Esophagus muscularis mucosa (tissue), 4 donors: ENCODE results near the gene CACNA1E. TPM values are rescaled to one million over a fixed set of nuclear protein-coding genes. Genes with fewer than 3 reads are reported as not detected.

ENCODE experiments used
- DNase-seq: peaks from one replicate; pipeline ENCODE4 v3.0.0-alpha.2; 2017; ENCODE audit errors: extremely low spot score
- H3K27ac ChIP-seq, 4 donors: fragments of 200-600 bp; sonication (generic); replicated peaks in 1 of 4; 1 replicate in 3 of 4; 2 replicates in 1 of 4; pipeline ENCODE4 v1.5.1; 2016 to 2019; ENCODE audit warnings: mild to moderate bottlenecking in 1 of 4
- H3K27me3 ChIP-seq, 4 donors: fragments of 200-600 bp; sonication (generic); one replicate each; pipeline versions ENCODE4 v1.5.1 to v1.6.0; 2016 to 2019
- H3K36me3 ChIP-seq, 4 donors: fragments of 200-600 bp; sonication (generic); one replicate each; pipeline ENCODE4 v1.5.1; 2016 to 2019
- H3K4me1 ChIP-seq, 4 donors: fragments of 200-600 bp; sonication (generic); one replicate each; pipeline ENCODE4 v1.5.1; 2016 to 2019
- H3K4me3 ChIP-seq, 4 donors: fragments of 200-600 bp; sonication (generic); 1 replicate in 2 of 4; 2 replicates in 2 of 4; pipeline ENCODE4 v1.5.1; 2016 to 2019; ENCODE audit warnings: mild to moderate bottlenecking in 4 of 4, moderate library complexity in 1 of 4
- H3K9me3 ChIP-seq, 4 donors: fragments of 200-600 bp; sonication (generic); 1 replicate in 3 of 4; 2 replicates in 1 of 4; pipeline ENCODE4 v1.5.1; 2016 to 2019
- EP300 ChIP-seq: sonication (generic); formaldehyde crosslinking; IDR thresholded peaks from one replicate; pipeline ENCODE4 v1.6.1; 2017; ENCODE audit warnings: antibody characterized with exemption
- POLR2A ChIP-seq: fragments of 450-650 bp; IDR thresholded peaks from one replicate; pipeline ENCODE4 v1.6.1; 2017; ENCODE audit warnings: antibody characterized with exemption, moderate library complexity, mild to moderate bottlenecking, low read depth
- POLR2AphosphoS5 ChIP-seq, 2 donors: sonication (generic); formaldehyde crosslinking; IDR thresholded peaks; one replicate each; pipeline ENCODE4 v1.6.1; 2017; ENCODE audit warnings: antibody characterized with exemption in 2 of 2
- WGBS: methylation state at CpG from one replicate; pipeline ENCODE4 v1.1.5; 2018; 5-methylcytosine and 5-hydroxymethylcytosine counted together
- intact Hi-C: fragments of 100-400 bp; cut with DNase I; formaldehyde crosslinking; loops from one replicate; pipeline ENCODE4 v1.15.1; 2023
- total RNA-seq, 4 donors: library from RNA; depleted of rRNA; stranded (reverse); fragments of >200 nt; gene quantifications; one replicate each; pipeline versions ENCODE4 v1.1.0 to v1.2.1, GENCODE V29; 2016
- TF ChIP-seq, protein P1 (sequence below), 3 experiments: fragments of 200-600 bp in 2 of 3; fragments of 450-650 bp in 1 of 3; sonication (generic) in 2 of 3; IDR thresholded peaks; one replicate each; pipeline ENCODE4 v1.5.1; 2017 to 2019; ENCODE audit warnings: antibody characterized with exemption in 3 of 3, mild to moderate bottlenecking in 2 of 3, moderate library complexity in 1 of 3

Gene CACNA1E
- total RNA-seq, 4 donors from 2014 or later, result under 0.01 to 0.66 (median 0.25) TPM

DNA sequence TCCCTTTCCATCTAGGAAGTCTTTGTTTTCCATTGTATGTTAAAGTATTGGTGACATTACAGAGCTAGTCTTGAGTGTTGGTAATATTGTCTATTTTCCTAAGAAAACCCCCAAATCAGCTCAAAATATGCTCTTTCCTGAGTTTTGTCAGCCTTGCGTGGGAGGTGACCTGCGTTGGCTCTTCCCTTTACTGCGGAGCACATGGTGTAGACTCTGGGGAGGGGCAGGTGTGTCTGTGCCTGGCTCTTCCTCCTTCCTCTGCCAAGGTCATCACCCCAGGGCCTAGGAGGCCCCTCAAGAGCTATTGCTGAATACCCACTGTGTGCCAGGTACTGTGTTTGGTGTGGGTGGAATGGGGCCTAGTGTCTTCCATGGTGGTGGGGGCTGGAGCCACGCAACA lies 33.4 kb downstream of the CACNA1E start:
- H3K27ac ChIP-seq, result no peak overlapping the region
- 90% methylated on average over 4 of the region's 4 CpGs for WGBS
- no peaks in the 10 kb centered on the region for H3K4me1 ChIP-seq
- H3K9me3 ChIP-seq, result no peaks in the 10 kb centered on the region
- DNase-seq, result no peak
- no peak overlapping the region for H3K4me3 ChIP-seq
- intact Hi-C loops, result no loop called here
- H3K27me3 ChIP-seq, result no peaks in the 10 kb centered on the region
- no peak for TF ChIP-seq EP300
- TF ChIP-seq, protein P1, sequence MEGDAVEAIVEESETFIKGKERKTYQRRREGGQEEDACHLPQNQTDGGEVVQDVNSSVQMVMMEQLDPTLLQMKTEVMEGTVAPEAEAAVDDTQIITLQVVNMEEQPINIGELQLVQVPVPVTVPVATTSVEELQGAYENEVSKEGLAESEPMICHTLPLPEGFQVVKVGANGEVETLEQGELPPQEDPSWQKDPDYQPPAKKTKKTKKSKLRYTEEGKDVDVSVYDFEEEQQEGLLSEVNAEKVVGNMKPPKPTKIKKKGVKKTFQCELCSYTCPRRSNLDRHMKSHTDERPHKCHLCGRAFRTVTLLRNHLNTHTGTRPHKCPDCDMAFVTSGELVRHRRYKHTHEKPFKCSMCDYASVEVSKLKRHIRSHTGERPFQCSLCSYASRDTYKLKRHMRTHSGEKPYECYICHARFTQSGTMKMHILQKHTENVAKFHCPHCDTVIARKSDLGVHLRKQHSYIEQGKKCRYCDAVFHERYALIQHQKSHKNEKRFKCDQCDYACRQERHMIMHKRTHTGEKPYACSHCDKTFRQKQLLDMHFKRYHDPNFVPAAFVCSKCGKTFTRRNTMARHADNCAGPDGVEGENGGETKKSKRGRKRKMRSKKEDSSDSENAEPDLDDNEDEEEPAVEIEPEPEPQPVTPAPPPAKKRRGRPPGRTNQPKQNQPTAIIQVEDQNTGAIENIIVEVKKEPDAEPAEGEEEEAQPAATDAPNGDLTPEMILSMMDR (IDR thresholded peaks at IDR 0.05), result no peak
- TF ChIP-seq POLR2A, result no peak
- no peak for TF ChIP-seq POLR2AphosphoS5 (IDR thresholded peaks at IDR 0.05)
- no peaks in the 10 kb centered on the region for H3K36me3 ChIP-seq

DNA sequence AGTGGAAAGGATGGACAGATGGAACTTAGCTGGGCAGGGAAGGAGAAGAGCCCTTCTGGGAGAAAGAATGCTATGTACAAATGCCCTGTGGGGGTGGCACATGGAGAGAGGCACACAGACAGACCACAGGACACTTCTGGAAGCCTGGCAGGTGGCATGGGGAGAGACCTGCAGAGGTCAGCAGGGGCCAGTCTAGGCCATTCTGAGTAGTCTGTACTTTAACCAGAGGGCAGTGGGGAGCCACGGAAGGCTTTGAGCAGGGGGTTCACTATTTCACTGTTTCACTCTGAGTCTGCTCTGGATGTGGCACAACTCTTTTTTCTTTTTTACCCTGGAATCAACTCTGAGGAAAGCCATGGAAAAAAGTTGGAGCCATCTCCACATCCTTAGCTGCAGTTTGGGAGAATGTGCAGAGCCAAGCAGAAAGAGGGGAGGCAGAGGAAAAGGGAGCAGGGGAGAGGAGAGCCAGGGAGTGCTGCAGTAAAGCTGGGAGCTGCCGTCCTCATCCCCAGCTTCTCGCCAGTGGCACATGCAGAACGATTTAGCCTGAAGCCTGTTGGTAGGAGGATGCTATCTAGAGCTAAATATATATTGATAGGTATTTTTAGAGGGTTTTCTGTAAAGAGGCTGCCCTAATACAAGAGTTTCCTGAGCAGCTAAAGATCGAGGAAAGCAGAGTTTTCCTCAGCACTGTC lies 34.0 kb downstream of the CACNA1E start:
- intact Hi-C loops, result no loop called here
- no peak for TF ChIP-seq POLR2AphosphoS5 (IDR thresholded peaks at IDR 0.05)
- no peak for TF ChIP-seq EP300
- TF ChIP-seq, protein P1 (IDR thresholded peaks at IDR 0.05), result no peak
- no peak for TF ChIP-seq POLR2A
- no peak for DNase-seq
- Histone ChIP-seq H3K4me1 (no peaks in the 10 kb centered on the region), H3K9me3 (no peaks in the 10 kb centered on the region), H3K27me3 (no peaks in the 10 kb centered on the region), H3K27ac (no peak overlapping the region), H3K4me3 (no peak overlapping the region), H3K36me3 (no peaks in the 10 kb centered on the region)
- WGBS, result 71% methylated on average over 5 of the region's 5 CpGs

DNA sequence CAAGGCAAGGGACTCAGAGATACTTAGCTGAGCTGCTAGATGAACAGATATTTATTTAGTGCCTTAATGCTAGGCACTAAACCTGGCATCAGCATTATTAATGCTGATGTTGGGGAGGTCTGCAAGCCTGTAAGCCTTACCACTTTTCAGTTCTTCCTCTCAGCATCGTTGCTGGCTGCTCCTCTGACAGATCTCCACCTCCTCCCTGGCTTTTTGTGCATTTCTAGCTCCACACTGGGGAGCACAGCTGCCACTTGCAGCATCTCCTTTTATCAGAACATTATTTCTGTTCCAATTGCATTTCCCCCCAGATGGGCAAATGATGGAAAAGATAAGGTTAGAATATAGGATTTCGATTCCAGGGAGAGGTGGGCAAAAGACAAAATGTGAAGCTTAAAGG lies 34.8 kb downstream of the CACNA1E start:
- Histone ChIP-seq H3K27me3 (no peaks in the 10 kb centered on the region), H3K36me3 (no peaks in the 10 kb centered on the region), H3K4me3 (no peak overlapping the region), H3K27ac (no peak overlapping the region), H3K9me3 (no peaks in the 10 kb centered on the region), H3K4me1 (no peaks in the 10 kb centered on the region)
- intact Hi-C loops, result no loop called here
- no peak for DNase-seq
- 76% methylated on average over 2 of the region's 2 CpGs for WGBS
- no peak for TF ChIP-seq POLR2A
- TF ChIP-seq POLR2AphosphoS5 (IDR thresholded peaks at IDR 0.05), result no peak
- no peak for TF ChIP-seq EP300
- TF ChIP-seq, protein P1 (IDR thresholded peaks at IDR 0.05), result no peak

DNA sequence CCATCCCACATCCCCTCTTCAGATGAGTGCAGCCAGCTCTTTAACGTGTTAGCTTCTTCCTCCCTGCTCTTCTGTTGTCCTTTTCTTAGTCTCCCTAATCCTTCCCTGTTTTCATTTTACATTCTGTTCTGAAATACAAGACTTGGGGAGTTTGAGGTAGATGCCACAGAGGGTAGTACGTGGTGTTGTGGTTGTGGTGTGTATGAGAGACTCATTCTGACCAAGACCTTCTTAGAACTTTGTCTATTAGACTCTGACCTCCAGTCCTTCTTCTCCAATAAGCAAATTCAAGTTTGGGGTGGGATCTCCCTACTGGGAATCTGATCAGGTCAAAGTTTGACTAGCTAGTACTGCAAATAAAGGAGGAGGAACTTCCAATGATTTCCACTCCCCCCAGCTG lies 39.5 kb downstream of the CACNA1E start:
- WGBS, result 59% methylated on average over 2 of the region's 2 CpGs
- Histone ChIP-seq H3K4me3 (no peak overlapping the region), H3K27me3 (no peaks in the 10 kb centered on the region), H3K27ac (no peak overlapping the region), H3K36me3 (no peaks in the 10 kb centered on the region), H3K9me3 (peaks cover 0 to under 1% (median under 1%) of the 10 kb centered on the region in 4 donors), H3K4me1 (no peaks in the 10 kb centered on the region)
- TF ChIP-seq EP300, result no peak
- TF ChIP-seq POLR2AphosphoS5 (IDR thresholded peaks at IDR 0.05), result no peak
- TF ChIP-seq, protein P1 (IDR thresholded peaks at IDR 0.05), result no peak
- no peak for TF ChIP-seq POLR2A
- intact Hi-C loops, result no loop called here
- DNase-seq, result no peak
